GM19455 (cell line): Measurements from ENCODE around the gene ZBTB7C.
"Not testable (repeated sequence)": the region's sequence is repeated elsewhere in the genome, so short reads cannot be mapped to it uniquely, and the experiment has no call there.

Source experiments
- ATAC-seq: cut with Tn5 transposase; IDR thresholded peaks from one replicate; pipeline ENCODE4 v1.9.1; 2021; ENCODE audit not compliant: unreplicated experiment

Gene ZBTB7C

DNA sequence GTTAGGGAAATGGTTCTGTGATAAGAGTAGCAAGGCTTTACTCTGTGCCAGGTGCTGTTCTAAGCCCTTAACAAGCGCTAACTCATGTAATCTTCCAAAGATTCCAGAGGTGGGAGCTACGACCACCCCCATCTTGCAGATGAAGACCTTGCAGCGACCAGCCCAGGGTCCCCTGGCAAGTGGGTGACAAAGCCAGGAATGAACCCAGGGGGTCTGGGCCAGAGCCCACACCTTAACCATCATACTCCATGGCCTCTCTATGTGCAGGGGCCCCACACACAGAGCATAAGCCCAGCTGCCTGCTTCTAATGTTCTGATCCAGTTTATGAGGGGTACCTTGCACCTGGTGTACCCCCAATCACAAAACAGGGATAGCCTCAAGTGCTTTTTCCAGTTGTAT, 105.3 kb downstream of the ZBTB7C start:
- ATAC-seq, result no peak

DNA sequence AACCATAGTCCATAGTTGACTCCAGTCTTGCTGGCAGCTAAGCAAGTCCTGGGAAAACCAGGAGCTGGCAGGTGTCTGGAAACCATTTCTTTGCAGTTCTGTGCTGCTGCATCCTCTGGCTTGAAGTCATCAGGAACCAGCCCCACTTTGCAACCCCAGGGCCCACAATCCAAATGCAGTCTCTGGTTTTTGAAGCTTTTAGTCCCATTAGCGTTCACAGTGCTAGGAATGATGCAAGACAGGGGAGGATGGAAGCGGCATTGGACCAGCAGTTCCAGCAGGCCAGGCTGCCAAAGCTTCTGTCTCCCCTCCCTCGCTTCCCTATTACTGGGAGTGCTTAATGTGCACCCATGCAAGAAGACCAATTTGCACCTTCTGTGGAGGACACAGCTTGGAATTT, 106.4 kb downstream of the ZBTB7C start:
- no peak for ATAC-seq

DNA sequence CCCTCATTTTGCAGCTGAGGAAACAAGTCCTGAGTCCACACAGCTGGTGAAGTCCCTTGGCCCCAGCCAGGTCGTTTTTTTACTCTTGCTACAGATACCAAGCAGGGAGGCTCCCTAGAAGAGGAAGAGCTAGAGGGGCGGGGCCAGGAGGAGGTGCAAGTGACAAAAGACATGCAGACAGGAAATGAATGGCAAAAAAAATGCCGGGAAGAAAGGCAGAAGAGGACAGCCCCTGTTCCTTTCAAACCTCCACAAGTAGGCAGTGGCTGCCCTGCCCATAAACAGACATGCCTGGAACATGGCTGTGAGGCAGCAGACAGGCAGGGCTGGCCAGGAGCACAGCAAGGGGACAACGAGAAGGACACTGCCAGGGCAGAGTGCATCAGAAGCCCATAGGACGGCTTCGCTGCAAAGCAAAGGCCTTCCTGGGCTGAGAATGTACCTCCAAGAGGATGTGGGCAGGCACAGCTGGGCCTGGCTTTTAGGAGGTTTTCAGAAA, 108.7 kb downstream of the ZBTB7C start:
- ATAC-seq, result no peak

DNA sequence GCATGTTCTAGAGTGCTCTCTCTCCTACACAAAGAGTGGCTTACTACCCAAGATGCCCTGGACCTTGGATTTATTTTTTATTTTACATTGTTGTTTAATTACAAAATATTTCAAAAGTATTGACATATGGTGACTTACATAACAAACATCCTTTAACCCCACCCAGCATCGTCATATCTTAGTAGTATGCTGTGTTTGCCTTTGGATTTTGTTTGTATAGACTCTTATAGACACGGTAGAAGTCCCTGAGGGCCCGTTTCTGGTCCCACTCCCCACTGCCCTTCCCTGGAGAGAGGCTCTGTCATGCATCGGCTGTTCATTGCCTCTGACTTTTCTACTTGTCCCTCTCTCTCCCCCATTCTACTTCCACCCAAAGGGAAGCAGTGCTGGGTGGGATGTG, 112.0 kb downstream of the ZBTB7C start:
- ATAC-seq, result no peak

DNA sequence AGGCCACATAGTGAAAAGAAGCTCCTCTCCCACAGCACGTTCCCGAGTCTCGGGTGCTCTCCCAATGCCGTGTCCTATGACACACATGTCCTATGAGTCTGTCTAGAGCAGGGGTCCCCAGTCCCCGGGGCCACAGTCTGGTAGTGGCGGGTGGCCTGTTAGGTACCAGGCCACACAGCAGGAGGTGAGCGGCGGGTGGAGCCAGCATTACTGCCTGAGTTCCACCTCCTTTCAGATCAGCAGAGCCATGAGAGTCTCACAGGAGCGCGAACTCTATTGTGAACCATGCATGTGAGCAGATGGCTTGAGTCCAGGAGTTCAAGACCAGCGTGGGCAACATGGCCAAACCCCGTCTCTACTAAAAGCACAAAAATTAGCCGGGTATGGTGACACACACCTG, 112.6 kb downstream of the ZBTB7C start:
- no peak for ATAC-seq

DNA sequence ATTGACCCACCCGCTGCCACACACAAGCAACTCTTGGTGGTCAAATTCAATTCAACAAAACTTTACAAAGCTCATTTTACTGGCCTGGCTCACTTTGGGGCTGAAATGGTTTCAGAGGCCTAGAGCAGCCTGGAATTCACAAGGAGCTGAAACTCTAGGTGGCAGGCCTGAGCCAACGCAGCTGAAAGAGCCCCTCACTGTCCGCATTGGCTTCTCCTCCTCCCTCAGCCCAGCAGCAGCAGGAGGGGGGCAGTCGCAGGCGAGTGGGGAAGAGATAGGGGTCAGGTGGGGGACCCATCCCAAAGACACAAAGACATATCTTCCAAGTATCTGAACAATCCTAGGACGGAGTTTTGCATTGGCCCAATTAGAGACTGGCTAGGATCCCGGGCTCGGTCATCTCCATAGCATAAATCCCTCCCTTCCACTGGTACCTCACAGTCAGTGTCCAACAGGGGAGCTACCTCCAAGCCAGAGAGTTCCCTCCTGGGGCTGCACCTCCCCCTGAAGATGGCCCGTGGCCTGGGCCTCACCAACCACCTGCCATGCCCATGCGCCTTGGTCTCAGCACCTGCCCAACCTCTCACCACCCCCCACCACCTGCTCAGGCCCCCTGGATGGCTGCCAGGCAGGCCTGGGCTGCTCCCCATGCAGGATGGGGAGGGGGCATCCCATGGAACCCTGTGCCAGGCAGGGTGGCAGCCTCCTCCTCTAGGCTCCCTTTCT, 113.4 kb downstream of the ZBTB7C start:
- ATAC-seq, result no peak

DNA sequence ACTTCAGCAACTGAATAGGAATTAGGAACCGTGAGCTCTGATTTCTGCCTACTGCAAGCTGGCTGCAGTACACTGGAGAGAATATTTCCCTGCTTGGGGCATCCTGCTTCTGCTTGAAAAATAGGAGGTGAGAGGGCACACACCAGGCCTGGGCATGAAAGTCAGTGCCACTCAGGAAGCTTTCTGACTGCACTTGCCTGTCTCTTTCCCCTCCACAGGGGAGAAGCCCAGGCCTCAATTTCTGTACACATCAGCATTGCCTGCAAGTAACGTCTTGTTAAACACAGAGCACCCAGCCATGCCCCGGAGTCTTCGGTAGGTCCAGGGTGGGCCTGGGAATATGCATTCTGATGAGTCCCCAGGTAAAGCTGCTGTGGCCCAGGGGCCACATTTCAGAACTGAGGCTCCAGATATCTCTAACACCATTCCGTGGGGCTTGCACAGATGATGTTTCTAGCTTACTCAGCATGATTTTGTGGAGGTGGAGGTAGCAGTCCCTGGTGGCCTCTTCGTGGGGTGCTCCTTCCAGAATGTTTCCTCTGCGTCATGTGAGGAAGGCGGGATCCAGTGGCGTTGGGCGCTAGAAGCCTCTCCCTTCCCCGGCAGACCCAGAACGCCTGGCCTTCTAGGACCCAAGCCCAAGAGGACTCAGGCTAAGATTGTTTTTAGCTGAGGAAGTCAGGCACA, 114.1 kb downstream of the ZBTB7C start:
- ATAC-seq, result no peak

DNA sequence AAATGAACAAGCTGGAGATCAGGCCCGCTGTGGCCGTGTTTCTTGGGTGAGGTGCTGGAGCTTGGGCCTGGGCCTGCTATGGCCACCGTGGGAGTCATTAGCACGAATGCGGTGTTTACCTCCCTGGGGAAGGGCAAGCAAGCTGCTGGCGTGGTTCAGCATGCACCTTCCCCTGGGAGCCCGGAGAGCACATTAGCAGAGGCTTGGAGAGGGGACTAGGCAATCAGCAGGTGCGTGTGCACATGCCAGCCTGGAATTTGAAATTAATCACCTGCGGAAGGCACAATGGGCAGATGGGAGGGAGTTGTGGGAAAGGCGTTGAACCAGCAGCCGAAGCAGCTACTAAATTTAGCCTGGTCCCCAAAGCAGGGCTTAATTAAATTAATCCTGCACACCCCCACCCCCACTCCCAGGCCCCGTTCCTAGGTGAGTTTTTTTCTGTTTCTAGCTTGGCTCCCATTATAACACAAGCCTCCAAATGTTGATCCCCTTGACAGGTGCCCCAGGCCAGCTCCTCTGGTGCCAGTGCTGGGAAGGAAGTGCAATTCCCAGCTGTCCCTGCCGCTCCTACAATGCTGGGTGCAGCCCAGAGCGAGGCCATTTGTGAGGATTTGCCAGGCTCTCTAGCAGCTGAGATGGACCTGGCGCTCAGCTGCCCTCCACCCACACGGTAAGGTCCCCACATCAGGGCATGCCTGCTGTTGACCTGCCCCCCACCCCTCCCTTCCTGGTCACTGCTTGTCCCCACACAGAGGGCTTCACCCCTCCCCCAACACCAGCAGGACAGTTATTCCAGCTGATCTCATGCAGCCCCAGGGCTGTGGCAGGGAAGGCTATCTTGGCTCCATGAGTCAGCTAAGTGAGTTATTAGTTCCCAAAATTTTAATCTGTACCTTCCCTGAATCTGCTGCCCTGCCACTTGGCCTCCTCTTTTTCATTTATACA, 115.0 kb downstream of the ZBTB7C start:
- ATAC-seq, result no peak

DNA sequence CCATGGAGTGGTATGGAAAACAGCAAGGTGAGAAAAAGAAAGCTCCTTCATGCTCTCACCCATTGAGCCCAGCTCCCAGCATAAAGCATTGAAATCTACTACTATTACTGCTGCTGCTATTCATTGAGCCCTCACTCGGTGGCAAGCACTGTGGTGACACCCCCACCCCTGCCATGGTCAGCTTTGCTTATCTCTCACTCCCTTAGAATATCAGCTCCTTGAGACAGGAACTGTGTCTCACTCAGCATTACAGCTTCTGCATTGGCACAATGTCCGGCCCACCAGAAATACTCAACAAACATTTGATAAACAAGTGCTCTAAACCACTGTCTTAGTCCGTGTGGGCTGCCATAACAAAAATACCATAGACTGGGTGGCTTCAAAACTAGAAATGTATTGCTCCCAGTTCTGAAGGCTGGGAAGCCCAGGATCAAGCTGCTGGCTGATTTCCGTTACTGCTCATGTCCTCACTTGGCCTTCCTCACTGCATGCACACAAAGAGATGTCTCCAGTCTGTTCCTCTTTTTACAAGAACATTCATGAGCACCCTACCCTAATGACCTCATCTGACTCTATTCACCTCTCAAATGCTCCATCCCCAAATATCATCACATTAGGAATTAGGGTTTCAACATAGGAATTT, 116.3 kb downstream of the ZBTB7C start:
- no peak for ATAC-seq

DNA sequence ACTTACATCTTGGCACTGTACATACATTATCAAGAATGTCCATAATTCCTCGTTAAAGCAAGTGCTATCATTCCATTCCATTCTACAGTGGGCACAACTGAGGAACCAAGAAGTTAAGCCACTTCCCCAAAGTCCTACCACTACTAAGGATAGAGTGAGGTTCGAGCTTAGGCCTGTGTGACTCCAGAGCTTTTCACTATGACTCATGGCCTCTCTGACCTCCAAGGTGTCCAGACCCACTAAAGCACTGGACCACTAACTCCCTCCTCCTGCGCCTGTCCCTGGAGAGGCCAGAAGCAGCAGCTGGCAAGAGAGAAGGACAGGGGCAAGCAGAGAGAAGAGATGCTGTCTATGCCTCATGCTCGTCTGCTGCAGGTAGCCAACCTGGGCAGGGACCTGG, 117.0 kb downstream of the ZBTB7C start:
- ATAC-seq, result no peak

DNA sequence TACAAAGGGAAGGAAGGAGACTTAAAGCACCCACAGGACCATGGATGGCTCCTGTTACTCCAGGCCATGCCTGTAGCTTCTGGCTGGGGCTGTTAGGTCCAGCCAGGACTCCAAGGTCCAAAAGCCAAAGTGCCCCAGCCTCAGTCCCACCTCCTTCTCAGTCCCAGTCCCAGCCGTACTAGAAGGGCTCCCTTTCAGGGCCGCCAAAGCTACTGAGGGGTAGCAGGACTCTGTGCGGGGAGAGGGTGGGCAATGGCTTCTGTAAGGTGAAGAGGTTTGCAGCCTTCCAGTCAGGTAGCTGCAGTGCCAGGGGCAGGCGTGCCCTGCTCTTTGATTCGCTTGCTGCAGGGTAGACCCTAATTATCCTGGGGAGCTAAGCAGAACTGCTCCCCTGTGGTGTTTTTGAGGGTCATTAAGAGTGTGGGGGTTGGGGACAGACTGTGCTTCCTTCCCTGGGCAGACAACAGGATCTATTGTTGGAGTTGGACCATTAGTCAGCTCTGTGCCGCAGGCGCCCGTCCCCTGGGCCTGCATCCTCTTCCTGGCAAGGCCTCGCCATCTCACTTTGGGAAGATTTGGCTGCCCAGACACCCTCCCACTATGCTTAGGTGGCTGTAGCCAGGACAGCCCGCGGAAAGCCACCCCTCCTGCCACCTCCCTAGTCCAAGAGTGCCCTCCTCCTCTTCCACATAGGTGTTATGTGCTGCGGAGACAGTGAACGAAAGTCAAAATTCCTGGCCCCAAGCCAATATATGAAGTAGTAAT, 118.8 kb downstream of the ZBTB7C start:
- no peak for ATAC-seq

DNA sequence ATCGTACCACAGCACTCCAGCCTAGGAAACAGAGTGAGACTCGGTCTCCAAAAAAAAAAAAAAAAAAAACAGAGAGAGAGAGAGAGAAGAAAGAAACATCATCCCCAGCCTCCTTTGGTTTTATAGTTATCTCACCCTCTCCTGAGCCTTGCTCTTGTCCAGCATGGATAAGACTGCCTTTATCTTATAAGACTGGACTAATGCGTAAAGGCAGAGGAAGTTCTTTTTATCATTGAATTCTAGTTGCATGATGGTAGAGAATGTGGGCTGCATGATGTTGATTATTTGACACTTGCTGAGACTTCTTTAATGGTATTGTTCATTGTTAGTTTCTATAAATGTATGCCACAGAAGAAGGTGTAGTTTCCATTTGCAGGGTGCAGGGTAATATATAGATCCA, 124.4 kb downstream of the ZBTB7C start:
- no peak for ATAC-seq

DNA sequence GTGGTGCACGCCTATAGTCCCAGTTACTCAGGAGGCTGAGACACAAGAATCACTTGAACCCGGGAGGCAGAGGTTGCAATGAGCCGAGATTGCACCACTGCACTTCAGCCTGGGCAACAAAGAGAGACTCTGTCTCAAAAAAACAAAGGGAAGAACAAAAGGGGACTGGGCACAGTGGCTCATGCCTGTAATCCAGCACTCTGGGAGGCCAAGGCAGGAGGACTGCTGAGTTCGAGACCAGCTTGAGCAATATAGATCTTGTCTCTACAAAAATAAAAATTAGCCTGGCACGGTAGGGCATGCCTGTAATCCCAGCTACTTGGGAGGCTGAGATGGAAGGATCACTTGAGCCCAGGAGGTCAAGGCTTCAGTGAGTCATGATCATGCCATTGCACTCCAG, 125.2 kb downstream of the ZBTB7C start:
- ATAC-seq, result not testable (repeated sequence)

DNA sequence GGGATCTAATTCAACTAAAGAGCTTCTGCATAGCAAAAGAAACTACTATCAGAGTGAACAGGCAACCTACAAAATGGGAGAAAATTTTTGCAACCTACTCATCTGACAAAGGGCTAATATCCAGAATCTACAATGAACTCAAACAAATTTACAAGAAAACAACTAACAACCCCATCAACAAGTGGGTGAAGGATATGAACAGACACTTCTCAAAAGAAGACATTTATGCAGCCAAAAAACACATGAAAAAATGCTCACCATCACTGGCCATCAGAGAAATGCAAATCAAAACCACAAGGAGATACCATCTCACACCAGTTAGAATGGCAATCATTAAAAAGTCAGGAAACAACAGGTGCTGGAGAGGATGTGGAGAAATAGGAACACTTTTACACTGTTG, 127.7 kb downstream of the ZBTB7C start:
- not testable (repeated sequence) for ATAC-seq

DNA sequence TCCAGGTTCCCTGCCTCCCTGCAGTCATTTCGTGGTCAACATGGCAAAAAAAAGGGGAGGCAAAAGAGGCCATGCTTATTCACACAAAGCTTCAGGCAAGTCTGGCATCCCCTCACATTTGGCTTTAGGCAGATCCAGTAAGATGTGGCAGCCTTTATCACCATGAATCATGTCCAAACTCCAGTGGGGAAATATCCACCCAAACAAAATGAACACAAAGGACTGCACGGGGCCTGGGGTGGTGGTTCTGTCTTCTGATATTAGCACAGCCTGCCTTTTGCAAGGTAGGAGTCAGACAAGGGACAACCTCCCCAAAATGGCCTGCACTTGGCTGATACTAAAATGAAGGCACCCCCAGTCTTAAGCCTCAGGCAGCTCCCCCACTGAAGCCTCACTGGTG, 129.9 kb downstream of the ZBTB7C start:
- ATAC-seq, result no peak

DNA sequence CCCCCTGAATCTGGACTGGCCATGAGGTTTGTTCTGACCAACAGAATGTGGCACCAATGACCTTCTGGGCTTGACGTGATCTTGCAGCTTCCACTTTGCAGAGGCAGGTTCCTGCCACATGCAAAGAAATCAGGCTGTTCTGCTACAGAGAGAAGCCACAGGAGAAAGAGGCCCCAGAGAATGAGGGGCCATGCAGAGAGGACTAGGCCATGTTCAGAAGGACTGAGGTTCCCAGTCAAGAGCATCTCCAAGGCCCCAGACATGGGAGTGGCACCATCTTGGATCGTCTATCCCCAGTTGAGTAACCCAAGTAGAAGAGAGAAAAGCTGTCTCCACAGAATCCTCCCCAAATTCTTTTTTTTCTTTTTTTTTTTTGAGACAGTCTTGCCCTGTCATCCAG, 131.1 kb downstream of the ZBTB7C start:
- ATAC-seq, result no peak

DNA sequence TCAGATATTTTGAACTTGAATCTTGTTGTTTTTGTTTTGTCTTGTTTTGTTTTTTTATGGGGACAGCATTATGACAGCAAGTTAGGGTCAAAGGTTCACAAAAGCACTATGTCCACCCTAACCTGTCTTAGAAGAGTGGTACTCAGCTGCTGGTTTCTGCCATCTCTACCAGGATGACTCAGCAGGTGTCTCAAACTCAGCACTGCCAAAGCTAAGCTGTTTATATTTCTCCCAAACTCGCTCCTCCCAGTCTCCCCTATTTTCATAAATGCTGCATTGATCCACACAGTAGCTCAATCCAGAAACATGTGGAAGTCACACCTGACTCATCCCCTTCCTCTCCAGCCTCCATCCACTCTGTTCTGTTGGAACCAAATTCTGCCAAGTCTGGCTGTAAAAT, 134.9 kb downstream of the ZBTB7C start:
- no peak for ATAC-seq

DNA sequence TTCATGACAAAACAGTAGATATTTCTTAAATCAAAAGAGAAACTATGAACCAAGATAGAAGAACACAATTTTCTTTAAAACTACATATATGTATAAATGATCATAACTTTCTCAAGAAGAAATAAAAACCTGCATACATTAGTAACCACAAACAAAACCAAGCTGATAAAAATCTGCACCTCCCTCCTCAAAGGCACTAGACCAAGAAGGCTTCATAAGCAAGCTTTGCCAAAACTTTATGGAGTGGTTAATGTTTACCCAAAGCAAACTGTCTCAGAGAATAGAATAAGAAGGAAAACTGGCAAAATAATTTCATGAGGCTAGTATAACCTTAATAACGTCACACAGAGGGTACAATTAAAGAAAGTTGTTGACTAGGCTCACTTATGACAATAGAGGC, 138.3 kb downstream of the ZBTB7C start:
- ATAC-seq, result no peak

DNA sequence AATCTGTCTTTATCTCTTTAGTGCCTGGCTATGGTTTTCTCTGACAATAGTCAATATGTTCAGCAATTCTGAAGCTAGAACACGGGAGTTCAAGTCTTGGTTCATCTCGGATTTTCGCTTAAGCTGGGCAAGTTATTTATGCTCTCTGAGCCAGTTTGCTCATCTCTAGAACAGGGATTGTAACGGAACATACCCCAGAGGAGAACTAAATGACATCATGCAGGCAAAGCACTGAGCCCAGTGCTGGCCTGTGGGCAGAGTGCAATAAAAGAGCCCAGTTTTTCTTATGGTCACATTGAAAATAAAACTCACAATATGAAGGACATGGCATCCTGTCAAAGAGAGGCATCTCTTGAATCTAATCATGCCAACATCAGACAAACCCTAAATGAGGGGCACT, 143.9 kb downstream of the ZBTB7C start:
- no peak for ATAC-seq
